Neuronal stem cell (in vitro differentiated cells): ENCODE data around the gene GATAD1.

Experiments used
- DNase-seq: peaks from one replicate; pipeline ENCODE4 v3.0.0-alpha.2; 2013; ENCODE audit warnings: low spot score
- H2AFZ ChIP-seq: one replicate; pipeline ENCODE4 v1.6.1; 2013; ENCODE audit warnings: mild to moderate bottlenecking, low read length, inconsistent platforms
- H2AK5ac ChIP-seq: 2 replicates; pipeline ENCODE4 v1.6.1; 2013; ENCODE audit warnings: low read depth, mild to moderate bottlenecking, inconsistent platforms, low read length, moderate library complexity, mixed read lengths
- H2BK120ac ChIP-seq: 2 replicates; pipeline ENCODE4 v1.6.1; 2013; ENCODE audit warnings: low read depth, mild to moderate bottlenecking, inconsistent platforms, low read length, moderate library complexity, mixed read lengths
- H2BK12ac ChIP-seq: one replicate; pipeline ENCODE4 v1.6.1; 2013; ENCODE audit warnings: low read length, inconsistent platforms
- H2BK15ac ChIP-seq: 2 replicates; pipeline ENCODE4 v1.6.1; 2013; ENCODE audit warnings: mild to moderate bottlenecking, low read length, inconsistent platforms, mixed read lengths
- H2BK5ac ChIP-seq: one replicate; pipeline ENCODE4 v1.6.1; 2013; ENCODE audit warnings: inconsistent platforms, mild to moderate bottlenecking, low read length, moderate library complexity
- H3K14ac ChIP-seq: one replicate; pipeline ENCODE4 v1.6.1; 2013; ENCODE audit warnings: low read length, inconsistent platforms
- H3K18ac ChIP-seq: 2 replicates; pipeline ENCODE4 v1.6.1; 2013; ENCODE audit warnings: low read length, inconsistent platforms
- H3K23ac ChIP-seq: 2 replicates; pipeline ENCODE4 v1.6.1; 2013; ENCODE audit warnings: low read depth, mild to moderate bottlenecking, mixed read lengths, low read length, inconsistent platforms; ENCODE audit not compliant: poor library complexity
- H3K27ac ChIP-seq: replicated peaks from 3 replicates; pipeline ENCODE4 v1.5.1; 2013; ENCODE audit warnings: low read length, inconsistent platforms
- H3K27me3 ChIP-seq, 3 experiments: 2 replicates each; pipeline ENCODE4 v1.6.1; 2013; ENCODE audit warnings: low read length in 3 of 3, mild to moderate bottlenecking in 2 of 3, inconsistent platforms in 1 of 3, low read depth in 1 of 3, mixed read lengths in 1 of 3, moderate library complexity in 1 of 3; ENCODE audit not compliant: control insufficient read depth in 3 of 3, insufficient read depth in 3 of 3
- H3K36me3 ChIP-seq, 2 donors: replicated peaks in 1 of 2; 2 replicates each; pipeline ENCODE4 v1.6.1; 2013; ENCODE audit warnings: low read length in 2 of 2; ENCODE audit not compliant: control insufficient read depth in 2 of 2, insufficient read depth in 2 of 2
- H3K4ac ChIP-seq: 2 replicates; pipeline ENCODE4 v1.6.1; 2013; ENCODE audit warnings: inconsistent platforms, mild to moderate bottlenecking, low read length, moderate library complexity
- H3K4me1 ChIP-seq, 2 donors: 1 replicate in 1 of 2; 2 replicates in 1 of 2; pipeline ENCODE4 v1.6.1; 2013; ENCODE audit warnings: low read length in 2 of 2, low read depth in 1 of 2; ENCODE audit not compliant: control insufficient read depth in 2 of 2, insufficient read depth in 1 of 2
- H3K4me2 ChIP-seq: one replicate; pipeline ENCODE4 v1.6.1; 2013; ENCODE audit warnings: mild to moderate bottlenecking, low read length, inconsistent platforms; ENCODE audit not compliant: insufficient read depth, poor library complexity, severe bottlenecking
- H3K4me3 ChIP-seq, 2 donors: 2 replicates each; pipeline ENCODE4 v1.5.1; 2013; ENCODE audit warnings: low read length in 2 of 2, mild to moderate bottlenecking in 2 of 2, inconsistent platforms in 1 of 2, moderate library complexity in 1 of 2
- H3K79me1 ChIP-seq: one replicate; pipeline ENCODE4 v1.6.1; 2013; ENCODE audit warnings: low read depth, mild to moderate bottlenecking, inconsistent platforms, low read length, moderate library complexity
- H3K9ac ChIP-seq: one replicate; pipeline ENCODE4 v1.6.1; 2013; ENCODE audit warnings: mild to moderate bottlenecking, low read depth, low read length, inconsistent platforms; ENCODE audit not compliant: poor library complexity
- H3K9me3 ChIP-seq, 2 donors: replicated peaks in 1 of 2; 2 replicates each; pipeline versions ENCODE3 to v1.6.1; 2013; ENCODE audit warnings: low read length in 2 of 2, mild to moderate bottlenecking in 2 of 2, inconsistent platforms in 1 of 2, low read depth in 1 of 2, mixed read lengths in 1 of 2, moderate library complexity in 1 of 2; ENCODE audit not compliant: control insufficient read depth in 2 of 2, insufficient read depth in 1 of 2
- H4K8ac ChIP-seq: one replicate; pipeline ENCODE4 v1.6.1; 2013; ENCODE audit warnings: low read depth, mild to moderate bottlenecking, inconsistent platforms, low read length, moderate library complexity
- H4K91ac ChIP-seq: one replicate; pipeline ENCODE4 v1.6.1; 2013; ENCODE audit warnings: low read length, low read depth, mild to moderate bottlenecking, inconsistent platforms; ENCODE audit not compliant: poor library complexity
- WGBS, 2 donors: extraction: QIAGEN DNeasy Blood & Tissue Kit; methylation state at CpG; one replicate each; pipeline ENCODE4 v1.1.7; 2013; ENCODE audit warnings: missing lambda C conversion rate in 2 of 2, mixed read lengths in 1 of 2; ENCODE audit not compliant: insufficient read length in 2 of 2, insufficient replicate concordance in 1 of 2; ENCODE audit errors: extremely low coverage in 2 of 2; 5-methylcytosine and 5-hydroxymethylcytosine counted together

Gene GATAD1

GRCh38 chr7:92425311-92425947 is 21.9 kb upstream of the GATAD1 start:
- Histone ChIP-seq H3K23ac (no peak overlapping the region), H3K36me3 (no peaks in the 10 kb centered on the region), H4K91ac (no peak overlapping the region), H3K27ac (no peak overlapping the region), H3K79me1 (no peaks in the 10 kb centered on the region), H3K4me2 (no peak overlapping the region), H3K4me3 (no peak overlapping the region), H2BK12ac (no peak overlapping the region), H3K4ac (no peak overlapping the region), H2BK15ac (no peak overlapping the region), H2BK120ac (no peak overlapping the region), H3K18ac (no peak overlapping the region), H3K14ac (no peak overlapping the region), H3K9me3 (peaks cover 0 to 3% of the 10 kb centered on the region in 2 donors), H3K27me3 (peaks cover 0 to 4% (median 3%) of the 10 kb centered on the region in 3 experiments), H4K8ac (no peak overlapping the region), H2AFZ (peak overlapping the region; percentile 42), H3K4me1 (peaks cover 3% of the 10 kb centered on the region in 2 donors), H3K9ac (no peak overlapping the region), H2AK5ac (no peak overlapping the region), H2BK5ac (no peak overlapping the region)
- no peak for DNase-seq
- WGBS, 2 donors = no CpG with 5 or more reads among the region's 20 CpGs

- Histone ChIP-seq H2BK120ac (no peak overlapping the region), H3K4me2 (no peak overlapping the region), H3K4me1 (peaks cover 3% of the 10 kb centered on the region in 2 donors), H3K9ac (no peak overlapping the region), H3K79me1 (no peaks in the 10 kb centered on the region), H2AFZ (peak overlapping the region; percentile 7), H3K9me3 (peaks cover 0 to 3% of the 10 kb centered on the region in 2 donors), H3K4ac (no peak overlapping the region), H4K8ac (no peak overlapping the region), H2BK5ac (no peak overlapping the region), H2BK15ac (no peak overlapping the region), H3K27ac (no peak overlapping the region), H4K91ac (no peak overlapping the region), H3K27me3 (peaks cover 0 to 4% (median 3%) of the 10 kb centered on the region in 3 experiments), H3K36me3 (no peaks in the 10 kb centered on the region), H2BK12ac (no peak overlapping the region), H3K4me3 (no peak overlapping the region), H3K18ac (no peak overlapping the region), H3K23ac (no peak overlapping the region), H3K14ac (no peak overlapping the region), H2AK5ac (no peak overlapping the region)
- no CpG with 5 or more reads among the region's 3 CpGs for WGBS, 2 donors
- DNase-seq = no peak
These were observed 20.1 kb upstream of the GATAD1 start for GRCh38 chr7:92427193-92427592.

- no peak overlapping the region for H3K4me3 ChIP-seq
- WGBS, 2 donors = no CpG with 5 or more reads among the region's 3 CpGs
These were observed 14.9 kb upstream of the GATAD1 start for GRCh38 chr7:92432299-92432946.

GRCh38 chr7:92433019-92433418 is 14.3 kb upstream of the GATAD1 start:
- no CpG with 5 or more reads among the region's 8 CpGs for WGBS, 2 donors
- H3K4ac ChIP-seq = no peak overlapping the region
- H3K9ac ChIP-seq = no peak overlapping the region
- no peaks in the 10 kb centered on the region for H3K79me1 ChIP-seq
- no peak for DNase-seq
- H3K36me3 ChIP-seq = no peaks in the 10 kb centered on the region
- H2AK5ac ChIP-seq = no peak overlapping the region
- H2BK120ac ChIP-seq = no peak overlapping the region
- H3K23ac ChIP-seq = no peak overlapping the region
- no peak overlapping the region for H2BK15ac ChIP-seq
- H3K4me1 ChIP-seq = no peaks in the 10 kb centered on the region
- no peak overlapping the region for H3K4me2 ChIP-seq
- H4K91ac ChIP-seq = no peak overlapping the region
- no peak overlapping the region for H2BK5ac ChIP-seq
- H3K9me3 ChIP-seq = no peaks in the 10 kb centered on the region
- H3K14ac ChIP-seq = no peak overlapping the region
- H4K8ac ChIP-seq = no peak overlapping the region
- H2AFZ ChIP-seq = no peak overlapping the region
- H3K4me3 ChIP-seq = no peak overlapping the region
- H3K18ac ChIP-seq = no peak overlapping the region
- no peak overlapping the region for H3K27ac ChIP-seq
- peaks cover 0 to 8% (median 0%) of the 10 kb centered on the region in 3 experiments for H3K27me3 ChIP-seq
- H2BK12ac ChIP-seq = no peak overlapping the region

More at GRCh38 chr7:92432299-92432946, 14.9 kb upstream of the GATAD1 start:
- no peak overlapping the region for H4K8ac ChIP-seq
- H3K14ac ChIP-seq = no peak overlapping the region
- no peak for DNase-seq
- H3K4me2 ChIP-seq = no peak overlapping the region
- no peak overlapping the region for H2BK120ac ChIP-seq
- no peak overlapping the region for H4K91ac ChIP-seq
- H2BK15ac ChIP-seq = no peak overlapping the region
- no peaks in the 10 kb centered on the region for H3K9me3 ChIP-seq
- H3K4me1 ChIP-seq = no peaks in the 10 kb centered on the region
- no peak overlapping the region for H3K18ac ChIP-seq
- no peak overlapping the region for H3K23ac ChIP-seq
- H3K4ac ChIP-seq = no peak overlapping the region
- no peak overlapping the region for H2BK12ac ChIP-seq
- no peak overlapping the region for H3K9ac ChIP-seq
- peaks cover 0 to 8% (median 0%) of the 10 kb centered on the region in 3 experiments for H3K27me3 ChIP-seq
- no peak overlapping the region for H2AK5ac ChIP-seq
- H3K36me3 ChIP-seq = no peaks in the 10 kb centered on the region
- H3K79me1 ChIP-seq = no peaks in the 10 kb centered on the region
- no peak overlapping the region for H3K27ac ChIP-seq
- no peak overlapping the region for H2BK5ac ChIP-seq
- H2AFZ ChIP-seq = no peak overlapping the region
